NOMO-1 (cell line): ENCODE measurements around the gene PEAR1.
A peak's percentile ranks its signal among the peaks of the same experiment; 100 is the strongest.
"Not testable (repeated sequence)": the region's sequence is repeated elsewhere in the genome, so short reads cannot be mapped to it uniquely, and the experiment has no call there.

Source experiments
- DNase-seq, 2 experiments: peaks; one replicate each; lab custom pipeline; 2025; ENCODE audit not compliant: unreplicated experiment in 2 of 2; lab: John Stamatoyannopoulos, UW

The PEAR1 gene

DNA sequence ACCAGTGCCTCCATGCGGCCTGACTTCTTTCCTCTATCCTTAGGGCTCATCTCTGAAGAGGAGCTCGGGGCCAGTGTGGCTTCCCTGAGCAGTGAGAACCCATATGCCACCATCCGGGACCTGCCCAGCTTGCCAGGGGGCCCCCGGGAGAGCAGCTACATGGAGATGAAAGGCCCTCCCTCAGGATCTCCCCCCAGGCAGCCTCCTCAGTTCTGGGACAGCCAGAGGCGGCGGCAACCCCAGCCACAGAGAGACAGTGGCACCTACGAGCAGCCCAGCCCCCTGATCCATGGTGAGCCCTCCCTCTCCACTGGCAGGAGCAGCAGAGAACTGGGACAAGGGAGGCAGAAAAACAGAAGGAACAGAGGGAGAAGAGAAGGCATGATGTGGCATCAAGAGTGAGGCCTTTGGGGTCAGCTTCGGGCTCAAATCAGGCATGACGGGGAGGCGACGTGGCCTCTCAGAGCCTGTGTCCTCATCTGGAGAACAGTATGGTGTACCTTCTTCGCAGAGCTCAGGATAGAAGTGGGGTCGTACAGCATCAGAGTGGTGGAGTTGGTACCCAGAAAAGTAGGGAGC lies 20.4 kb downstream of the PEAR1 start:
- DNase-seq = no peak

DNA sequence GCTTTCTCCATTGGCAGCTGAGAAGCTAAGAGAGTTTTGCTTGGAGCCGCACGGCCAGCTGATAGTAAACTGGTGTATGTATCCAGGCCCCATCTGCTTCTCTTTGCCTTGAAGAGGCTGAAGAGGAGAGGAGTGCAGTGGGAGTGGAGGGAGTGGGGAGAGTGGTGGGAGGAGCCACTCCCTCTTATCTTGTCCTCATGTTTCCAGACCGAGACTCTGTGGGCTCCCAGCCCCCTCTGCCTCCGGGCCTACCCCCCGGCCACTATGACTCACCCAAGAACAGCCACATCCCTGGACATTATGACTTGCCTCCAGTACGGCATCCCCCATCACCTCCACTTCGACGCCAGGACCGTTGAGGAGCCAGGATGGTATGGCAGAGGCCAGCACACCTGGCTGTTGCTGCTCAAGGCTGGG lies 20.9 kb downstream of the PEAR1 start:
- no peak for DNase-seq

DNA sequence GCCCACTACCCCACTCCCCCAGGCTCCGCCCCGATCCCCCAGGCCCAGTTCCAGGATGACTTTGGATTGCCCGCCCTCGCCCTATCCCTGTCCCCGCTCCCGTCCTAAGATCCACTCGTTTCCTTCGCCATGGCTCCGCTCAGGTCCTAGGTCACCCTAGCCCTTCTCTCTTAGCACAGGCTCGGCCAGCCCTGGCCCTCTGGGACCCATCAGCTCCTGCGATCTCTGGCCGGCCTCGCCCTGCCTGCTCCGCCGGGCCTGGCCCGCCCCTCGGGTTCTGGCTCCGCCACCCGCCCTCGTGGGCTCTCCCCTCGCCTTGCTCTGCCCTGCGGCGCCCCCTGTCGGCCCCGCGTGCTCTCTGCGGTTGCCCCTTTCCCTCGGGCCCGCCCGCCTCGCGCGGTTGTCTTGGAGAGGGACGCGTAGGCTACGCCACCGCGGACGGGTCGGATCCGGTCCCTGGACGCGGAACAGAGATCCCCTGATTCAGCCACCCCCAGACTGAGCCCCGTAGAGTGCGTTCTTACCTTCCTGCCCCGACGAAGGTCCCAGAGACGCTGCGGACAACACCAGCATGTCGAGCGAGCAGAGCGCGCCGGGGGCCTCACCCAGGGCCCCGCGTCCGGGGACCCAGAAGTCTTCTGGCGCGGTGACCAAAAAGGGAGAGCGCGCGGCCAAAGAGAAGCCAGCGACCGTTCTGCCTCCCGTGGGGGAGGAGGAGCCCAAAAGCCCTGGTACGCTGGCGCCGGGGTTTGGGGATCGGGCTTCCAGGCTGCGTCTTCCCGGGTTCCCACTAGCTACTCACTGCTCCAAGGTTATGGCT lies 26.9 kb downstream of the PEAR1 start, which contains the start of gene LRRC71:
Gene LRRC71, plus strand, starts transcription at position 400 of the 820 bp plus-strand sequence. Its CDS starts 172 bp downstream, at position 572.
- DNase-seq = peak; percentile 64 to 79

DNA sequence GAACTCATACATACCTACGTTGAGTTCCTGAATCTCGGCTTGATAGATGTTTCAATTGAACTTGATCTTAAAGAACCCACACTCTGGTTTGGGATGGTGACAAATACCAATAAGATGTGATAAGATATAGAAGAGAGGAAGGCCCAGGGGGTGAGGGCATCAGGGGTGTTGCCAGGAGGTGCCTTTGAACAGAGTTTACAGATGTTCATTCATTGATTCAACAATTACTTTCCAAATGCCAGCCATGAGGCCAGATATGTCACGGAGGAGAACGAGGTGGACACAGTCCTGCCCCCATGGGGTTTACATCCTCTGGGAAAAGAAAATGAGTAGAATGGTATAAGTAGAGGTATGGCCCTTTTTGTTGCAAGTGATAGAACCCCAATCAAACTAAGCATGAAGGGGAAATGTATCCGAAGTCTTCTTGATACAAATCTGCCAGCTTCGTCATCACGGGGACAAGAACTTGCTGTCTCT lies 27.6 kb downstream of the PEAR1 start:
- no peak for DNase-seq

DNA sequence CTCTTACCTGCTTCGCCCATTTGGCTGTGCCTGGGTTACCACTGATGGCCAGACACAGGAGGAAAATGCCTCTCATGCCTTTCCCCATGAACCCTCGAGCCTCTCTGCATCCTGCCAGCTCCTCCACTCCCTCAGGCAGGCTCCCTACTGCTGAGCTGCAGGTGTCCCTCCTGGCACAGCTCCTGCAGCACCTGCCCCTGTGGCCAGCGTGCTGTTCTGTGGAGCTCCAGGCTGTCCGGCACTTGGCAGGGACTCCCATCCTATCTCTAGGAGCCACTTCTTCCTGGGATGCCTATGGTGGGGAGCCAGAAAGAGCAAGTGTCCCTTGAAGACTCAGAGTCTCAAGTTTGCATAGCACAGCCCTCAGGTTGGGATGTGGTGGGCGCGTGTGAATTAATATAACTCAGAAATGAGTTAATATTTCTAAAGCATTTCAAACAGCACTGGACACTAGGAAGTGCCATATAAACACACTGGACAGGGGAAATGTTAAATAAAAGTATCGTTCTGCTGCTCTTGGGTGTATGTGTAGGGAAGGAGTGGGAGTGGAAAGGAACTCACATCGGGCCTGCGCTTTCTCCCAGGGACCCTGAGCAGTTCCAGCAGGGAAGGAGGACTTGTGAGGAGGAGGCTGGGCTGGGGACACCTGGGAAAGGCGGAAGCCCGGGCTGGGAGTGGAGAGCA lies 29.6 kb downstream of the PEAR1 start:
- DNase-seq = no peak

DNA sequence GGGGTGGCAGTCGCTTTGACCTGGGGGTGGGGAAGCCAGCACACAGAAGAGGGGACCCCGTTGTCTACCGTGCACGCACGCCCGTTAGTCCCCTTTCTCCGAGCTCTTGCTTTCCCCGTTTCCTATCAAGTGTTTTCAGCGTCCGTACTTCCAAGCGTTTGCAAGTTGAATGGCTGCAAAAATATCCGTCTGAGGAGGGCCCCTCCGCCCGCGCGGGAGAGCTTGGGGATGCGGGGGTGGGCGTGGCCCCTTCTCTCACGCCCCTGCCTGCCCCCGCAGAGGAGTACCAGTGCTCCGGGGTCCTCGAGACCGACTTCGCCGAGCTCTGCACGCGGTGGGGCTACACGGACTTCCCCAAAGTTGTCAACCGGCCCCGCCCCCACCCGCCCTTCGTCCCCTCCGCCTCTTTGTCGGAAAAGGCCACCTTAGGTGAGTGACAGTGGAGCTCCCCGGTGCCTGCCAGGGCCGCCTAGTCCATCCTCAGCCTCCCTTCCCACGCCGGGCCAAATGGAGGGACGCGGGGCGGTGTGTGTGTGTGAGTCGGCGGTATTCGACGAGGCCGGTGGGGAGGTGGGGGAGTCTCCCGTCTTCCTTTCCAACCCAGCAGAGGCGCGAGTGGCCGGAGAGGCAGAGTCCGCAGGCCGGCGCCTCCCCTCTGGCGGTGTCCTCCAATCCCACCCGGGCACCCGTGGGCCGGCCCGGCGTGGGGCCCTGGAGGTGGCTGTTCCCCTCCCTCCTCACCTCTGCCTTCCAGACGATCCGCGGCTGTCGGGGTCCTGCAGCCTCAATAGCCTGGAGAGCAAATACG lies 30.4 kb downstream of the PEAR1 start:
- DNase-seq = no peak

DNA sequence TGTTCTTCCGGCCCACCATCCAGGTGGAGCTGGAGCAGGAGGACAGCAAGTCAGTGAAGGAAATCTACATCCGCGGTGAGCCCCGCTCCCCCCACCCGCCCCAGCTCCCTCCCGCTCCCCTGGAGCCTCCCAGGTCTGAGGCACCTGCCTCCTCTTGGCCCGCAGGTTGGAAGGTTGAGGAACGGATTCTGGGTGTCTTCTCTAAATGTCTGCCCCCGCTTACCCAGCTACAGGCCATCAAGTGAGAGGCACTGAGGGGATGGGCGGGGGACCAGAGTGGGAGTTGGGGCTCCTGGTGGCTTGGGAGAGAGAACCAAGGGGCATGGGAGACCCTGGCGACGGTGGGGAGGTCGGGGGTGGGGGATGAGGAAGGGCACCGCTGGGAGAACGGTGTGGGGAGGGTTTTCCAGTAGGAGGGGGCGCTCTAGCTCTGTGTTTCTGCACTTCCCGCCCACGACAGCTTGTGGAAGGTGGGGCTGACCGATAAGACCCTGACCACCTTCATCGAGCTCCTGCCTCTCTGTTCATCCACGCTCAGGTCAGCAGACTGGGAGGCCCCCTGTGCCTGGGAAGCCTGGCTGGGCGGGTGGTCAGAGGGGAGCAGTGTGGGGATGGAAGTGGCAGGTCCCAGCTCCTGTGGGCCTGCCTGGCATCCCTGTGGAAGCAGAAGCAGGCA lies 31.1 kb downstream of the PEAR1 start:
- DNase-seq = no peak

DNA sequence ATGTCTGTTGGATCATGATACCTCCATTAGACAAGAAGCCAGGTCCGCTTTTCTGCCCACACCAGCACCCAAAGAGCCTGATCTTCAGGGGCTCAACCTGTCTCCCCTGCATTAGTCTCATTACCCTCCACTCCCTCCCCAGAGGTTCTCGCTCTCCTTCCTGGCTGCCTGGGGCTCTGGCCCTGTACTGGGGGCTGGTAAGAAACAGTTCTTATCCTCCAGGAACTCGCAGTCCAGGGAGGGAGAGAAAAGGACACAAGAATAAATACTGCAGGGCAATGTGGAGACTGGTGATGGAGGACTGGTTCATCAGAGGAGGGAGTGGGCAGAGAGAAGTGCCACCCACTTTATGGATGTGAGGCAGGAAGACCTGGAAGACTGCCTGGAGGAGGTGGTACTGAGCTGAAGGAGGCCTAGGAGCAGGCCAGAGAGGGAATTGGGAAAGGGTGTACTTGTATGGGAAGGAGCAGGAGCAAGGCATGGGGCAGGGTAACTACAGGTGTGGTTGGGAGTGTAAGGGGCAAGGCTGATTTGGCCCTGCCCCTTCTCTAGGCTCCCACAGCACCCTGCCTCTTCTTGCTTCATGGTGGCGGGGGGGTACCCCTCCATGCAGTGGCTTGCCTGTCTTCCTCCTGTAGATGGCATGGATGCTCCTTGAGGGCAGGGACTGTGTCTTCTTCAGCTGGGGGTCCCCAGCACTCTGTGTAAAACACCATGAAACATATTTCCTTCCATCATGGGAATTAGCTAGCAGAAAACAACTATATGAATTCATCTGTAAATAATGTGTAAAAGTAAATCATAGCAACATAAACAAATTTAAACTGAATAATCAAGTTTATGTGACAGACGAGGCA lies 31.9 kb downstream of the PEAR1 start:
- no peak for DNase-seq

DNA sequence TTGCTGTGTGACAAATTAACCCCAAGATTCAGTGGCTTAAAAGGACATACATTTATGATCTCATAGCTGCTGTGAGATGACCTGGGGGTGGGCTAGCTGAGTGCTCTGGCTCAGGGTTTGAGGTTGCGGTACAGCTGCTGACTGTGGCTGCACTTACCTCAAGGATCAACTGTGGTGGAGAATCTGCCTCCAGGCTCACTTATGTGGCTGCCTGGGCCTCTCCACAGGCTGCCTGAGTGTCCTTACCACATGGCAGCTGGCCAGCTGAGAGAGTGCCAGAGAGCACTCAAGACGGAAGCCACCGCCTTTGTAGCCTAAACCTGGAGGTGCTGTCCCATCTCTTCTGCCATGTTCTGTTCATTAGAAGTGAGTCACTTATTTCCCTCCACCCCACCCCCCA lies 32.7 kb downstream of the PEAR1 start:
- no peak for DNase-seq

DNA sequence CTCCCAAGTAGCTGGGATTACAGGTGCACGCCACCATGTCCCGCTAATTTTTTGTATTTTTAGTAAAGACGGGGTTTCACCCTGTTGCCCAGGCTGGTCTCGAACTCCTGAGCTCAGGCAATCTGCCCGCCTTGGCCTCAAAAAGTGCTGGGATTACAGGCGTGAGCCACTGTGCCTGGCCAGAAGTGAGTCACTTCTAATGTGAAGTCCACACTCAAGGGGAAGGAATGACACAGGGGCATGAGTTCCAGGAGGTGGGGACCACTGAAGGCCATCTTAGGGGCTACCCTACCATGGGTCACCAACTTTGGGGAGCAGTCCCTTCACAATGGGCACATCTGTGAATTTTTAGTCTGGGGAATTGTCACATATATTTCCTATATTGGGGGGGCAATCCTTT lies 33.2 kb downstream of the PEAR1 start:
- not testable (repeated sequence) for DNase-seq

DNA sequence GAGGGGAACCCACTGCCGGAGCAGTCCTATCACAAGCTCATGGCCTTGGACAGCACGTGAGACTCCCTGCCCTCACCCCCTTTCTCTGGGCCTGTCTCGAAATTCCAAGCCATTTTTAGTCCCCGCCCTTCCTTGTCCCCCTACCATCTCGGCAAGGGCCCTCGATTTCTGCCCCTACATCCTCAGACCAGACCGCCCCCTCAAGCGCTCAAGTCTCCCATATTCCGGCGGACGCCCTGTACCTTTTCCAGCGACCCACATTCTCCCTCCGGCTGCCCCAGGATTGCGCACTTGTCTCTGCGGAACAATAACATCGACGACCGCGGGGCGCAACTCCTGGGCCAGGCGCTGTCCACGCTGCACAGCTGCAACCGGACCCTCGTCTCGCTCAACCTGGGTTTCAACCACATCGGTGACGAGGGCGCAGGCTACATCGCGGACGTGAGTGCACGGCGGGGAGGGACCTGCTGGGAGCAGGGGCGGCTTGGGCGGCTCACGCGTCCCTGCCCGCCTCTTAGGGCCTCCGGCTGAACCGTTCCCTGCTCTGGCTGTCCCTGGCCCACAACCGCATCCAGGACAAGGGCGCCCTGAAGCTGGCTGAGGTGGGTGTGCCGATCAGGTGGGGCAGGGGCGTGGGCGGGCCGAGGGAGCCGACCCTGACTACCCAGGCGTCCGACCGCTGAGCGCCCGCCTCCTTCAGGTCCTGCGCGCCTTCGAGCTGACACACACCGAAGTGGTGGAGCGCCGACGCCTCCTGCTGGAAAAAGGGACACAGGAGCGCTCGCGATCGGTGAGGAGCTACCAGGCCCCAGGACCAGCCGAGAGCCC lies 33.9 kb downstream of the PEAR1 start:
- peak; percentile 56 to 58 for DNase-seq

DNA sequence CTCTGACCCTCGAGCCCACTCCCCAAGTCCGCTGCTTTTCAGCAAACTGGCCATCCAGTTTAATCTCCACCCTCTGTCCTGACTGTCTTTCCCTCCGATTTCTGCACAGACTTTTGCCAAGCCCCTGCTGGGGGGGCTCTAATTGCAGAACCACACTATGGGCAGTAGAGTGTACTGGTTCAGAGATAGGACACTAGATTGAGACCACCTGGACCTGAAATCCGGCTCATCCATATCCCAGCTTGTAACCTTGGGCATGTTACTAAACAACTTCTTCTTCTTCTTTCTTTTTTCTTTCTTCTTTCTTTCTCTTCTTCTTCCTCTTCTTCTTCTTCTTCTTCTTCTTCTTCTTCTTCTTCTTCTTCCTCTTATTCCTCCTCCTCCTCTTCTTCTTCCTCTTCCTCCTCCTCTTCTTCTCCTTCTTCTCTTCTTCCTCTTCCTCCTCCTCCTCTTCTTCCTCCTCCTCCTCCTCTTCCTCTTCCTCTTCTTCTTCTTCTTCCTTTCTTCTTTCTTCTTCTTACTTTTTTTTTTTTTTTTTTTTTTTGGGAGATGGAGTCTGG lies 34.6 kb downstream of the PEAR1 start:
- DNase-seq = peak in 1 of 2 experiments; percentile 56

DNA sequence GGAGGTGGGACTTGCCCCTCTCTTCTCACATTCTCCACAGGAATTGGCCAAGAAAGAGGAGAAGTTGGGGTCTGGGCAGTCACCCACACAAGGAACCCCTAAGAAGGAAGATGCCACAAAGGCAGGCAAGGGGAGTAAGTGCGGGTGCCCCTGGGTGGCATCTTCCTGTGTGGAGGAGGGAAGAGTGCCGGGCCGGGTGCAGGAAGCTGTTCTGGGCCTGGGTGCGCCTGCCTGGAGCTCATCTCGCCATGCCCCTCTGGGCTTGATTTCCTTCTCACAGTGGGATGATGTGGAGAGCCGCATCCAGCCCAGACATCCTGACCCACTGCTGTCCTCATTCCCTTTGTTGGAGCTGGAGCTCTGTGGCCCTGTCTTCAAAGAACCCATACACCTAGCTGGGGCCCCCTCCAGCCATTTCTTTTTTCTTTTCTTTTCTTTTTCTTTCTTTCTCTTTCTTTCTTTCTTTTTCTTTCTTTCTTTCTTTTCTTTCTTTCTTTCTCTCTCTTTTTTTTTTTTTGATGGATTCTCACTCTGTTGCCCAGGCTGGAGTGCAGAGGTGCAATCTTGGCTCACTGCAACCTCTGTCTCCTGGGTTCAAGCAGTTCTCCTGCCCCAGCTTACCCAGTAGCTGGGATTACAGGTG lies 36.2 kb downstream of the PEAR1 start:
- DNase-seq = no peak

DNA sequence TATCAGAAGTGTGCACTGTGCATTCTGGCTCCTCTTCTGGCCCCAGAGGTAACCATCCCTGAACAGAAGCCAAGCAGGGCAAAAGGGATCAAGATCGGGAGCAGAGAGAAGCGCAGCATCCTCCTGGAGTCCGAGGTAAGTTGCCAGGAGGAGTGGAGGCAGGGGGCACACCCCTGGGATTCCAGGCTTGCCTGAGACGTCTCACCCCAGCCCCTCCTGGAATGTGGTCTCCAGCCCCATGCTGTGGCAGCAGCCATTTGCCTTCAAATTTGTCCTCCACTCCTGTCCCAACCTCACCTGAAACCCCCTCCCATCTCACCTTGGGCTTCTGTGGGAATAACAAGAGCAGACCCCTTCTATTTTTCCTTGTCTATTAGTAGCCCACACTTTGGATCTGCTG lies 37.0 kb downstream of the PEAR1 start:
- no peak for DNase-seq

DNA sequence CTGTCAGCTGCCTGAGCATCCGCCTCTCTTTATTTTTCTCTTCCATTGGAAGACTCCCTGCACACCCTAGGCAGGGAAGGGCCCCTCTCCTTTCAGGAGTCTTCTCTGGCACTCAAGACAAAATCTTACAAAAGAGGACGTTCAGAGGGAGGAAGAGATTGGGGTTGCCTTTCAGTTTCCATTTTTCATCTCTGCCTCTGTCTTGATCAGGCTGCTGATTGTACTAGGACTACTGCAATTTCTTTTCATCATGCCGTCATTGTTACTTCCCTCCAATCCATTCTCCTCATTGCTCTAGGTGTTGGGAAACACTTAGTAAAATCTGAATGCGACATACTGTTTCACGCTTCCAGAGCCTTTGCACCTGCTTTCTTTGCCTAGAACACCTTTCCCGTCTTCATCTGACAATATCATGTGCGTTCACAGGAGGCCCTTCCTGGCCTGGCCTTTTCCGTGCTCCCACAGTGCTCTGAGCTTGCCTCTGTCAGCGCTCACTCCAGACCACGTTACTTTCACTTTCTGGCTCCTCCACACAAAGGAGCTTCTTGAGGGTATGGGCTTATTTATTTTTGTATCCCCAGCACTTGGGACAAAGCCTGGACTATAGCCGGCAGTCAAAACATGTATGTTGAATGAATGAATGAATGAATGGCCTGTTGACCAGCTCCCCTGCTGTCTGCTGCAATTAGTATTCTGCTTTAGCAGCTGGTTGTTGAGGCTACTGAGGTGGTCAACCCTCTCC lies 37.9 kb downstream of the PEAR1 start:
- DNase-seq = peak; percentile 12 to 17

DNA sequence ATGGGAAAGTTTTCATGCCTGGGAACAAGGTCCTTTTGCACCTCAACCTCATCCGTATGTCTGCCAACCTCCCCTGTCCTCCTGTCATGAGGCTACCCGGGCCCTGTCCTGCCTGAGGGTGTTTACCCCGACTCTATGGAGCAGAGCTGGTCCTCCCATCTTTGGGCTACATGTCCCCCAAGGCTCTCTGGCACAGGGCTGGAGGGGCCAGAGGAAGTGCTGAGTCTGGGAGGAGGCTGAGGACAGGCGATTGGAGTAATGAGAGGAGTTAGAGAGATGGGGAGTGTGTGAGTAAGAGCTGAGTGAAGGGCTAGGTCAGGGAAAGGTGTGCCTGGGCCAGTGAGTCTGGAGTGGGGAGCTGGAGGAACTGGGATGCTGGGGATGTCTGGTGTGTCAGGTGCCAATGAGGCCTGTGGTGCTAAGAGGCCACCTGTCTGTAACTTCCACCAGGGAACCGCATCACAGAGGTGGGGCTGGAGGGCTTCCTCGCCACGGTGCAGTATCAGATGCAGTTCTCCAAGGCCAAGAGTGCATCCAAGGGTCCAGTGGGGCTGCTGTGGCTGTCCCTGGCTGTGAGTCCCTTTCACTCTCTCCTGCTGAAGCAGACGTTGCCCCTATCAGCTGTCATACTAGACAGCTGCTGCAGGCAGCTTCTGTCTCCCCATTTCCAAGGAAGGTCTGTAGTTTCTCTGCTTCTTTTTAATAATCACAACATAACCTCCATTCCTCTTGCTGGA lies 38.6 kb downstream of the PEAR1 start:
- DNase-seq = no peak
